Measurements from ENCODE around the gene GALNTL6.
"Not testable (repeated sequence)": the region's sequence is repeated elsewhere in the genome, so short reads cannot be mapped to it uniquely, and the experiment has no call there.

Gene GALNTL6

DNA sequence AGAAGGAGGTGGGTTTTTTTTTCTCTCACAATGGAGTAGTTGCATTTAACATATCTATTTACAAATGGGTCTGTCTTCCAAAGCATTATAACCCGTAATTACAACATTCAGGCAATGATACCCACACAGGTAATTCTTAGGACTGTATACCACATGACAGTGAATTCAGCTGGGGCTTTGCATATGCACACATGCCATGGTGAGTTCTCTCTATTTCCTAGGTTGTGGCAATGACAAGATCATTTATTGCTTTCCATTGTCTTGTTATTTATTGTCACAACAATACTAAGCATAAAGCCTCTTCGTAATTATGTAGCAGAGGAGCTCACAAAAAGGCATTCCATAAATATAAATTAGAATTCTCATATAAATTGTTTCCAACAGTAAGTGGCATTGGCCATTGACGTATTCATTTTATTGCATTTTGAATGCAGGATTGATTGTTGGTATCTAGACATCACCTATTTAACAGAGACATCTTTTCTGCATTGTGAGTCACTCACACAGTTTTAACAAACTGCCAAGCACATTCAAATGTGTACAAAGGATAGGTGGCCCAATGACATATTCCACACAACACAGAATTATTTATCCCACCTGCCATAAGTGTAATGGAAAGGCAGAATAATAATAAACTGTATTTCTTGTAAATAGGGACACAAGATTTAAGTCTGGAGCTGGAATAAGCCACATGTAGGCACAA is 964.7 kb downstream of the GALNTL6 start:
- TF ChIP-seq POLR2A (IDR thresholded peaks at IDR 0.05; ENCODE audit: low read depth, low read length), result no peak
- DNase-seq (ENCODE audit: insufficient read length, low spot score) (no peak), FAIRE-seq (no peak)

- DNase-seq (ENCODE audit: insufficient read length, low spot score), result no peak
- no peak for TF ChIP-seq POLR2A (IDR thresholded peaks at IDR 0.05; ENCODE audit: low read depth, low read length)
- no peak for FAIRE-seq
These were observed 965.4 kb downstream of the GALNTL6 start for GRCh38 chr4:172778583-172778982.

DNA sequence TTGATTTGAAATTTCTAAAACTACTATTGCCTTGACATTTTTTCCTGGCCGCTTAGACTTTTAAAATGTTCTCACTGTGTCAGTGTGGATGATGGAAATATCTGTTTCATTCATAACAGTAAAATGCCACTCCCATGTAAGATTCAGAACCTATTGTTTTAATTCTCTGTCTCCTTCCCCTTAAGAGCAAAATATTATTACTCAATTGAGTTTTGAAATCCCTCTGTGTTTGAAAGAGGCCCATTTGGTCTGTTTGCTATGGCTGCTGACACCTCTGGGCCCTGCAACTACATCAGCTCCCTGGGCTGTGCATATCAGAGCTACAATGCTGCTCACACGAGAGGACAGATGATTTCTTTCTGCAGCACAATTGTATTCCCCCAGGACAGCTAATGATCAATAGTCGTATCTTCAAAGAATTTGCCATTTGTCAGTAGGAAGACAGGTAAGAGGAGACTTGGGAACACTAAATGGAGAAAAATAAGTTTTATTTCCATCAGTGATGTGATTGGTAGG is 967.4 kb downstream of the GALNTL6 start:
- FAIRE-seq (no peak), DNase-seq (ENCODE audit: insufficient read length, low spot score) (no peak)
- no peak for TF ChIP-seq POLR2A (IDR thresholded peaks at IDR 0.05; ENCODE audit: low read depth, low read length)

GRCh38 chr4:172785613-172786012 is 972.4 kb downstream of the GALNTL6 start:
- no peak for DNase-seq (ENCODE audit: insufficient read length, low spot score)
- TF ChIP-seq POLR2A (IDR thresholded peaks at IDR 0.05; ENCODE audit: low read depth, low read length), result no peak
- FAIRE-seq, result no peak

GRCh38 chr4:172786039-172786792 is 973.0 kb downstream of the GALNTL6 start:
- TF ChIP-seq POLR2A (IDR thresholded peaks at IDR 0.05; ENCODE audit: low read depth, low read length), result no peak
- no peak for FAIRE-seq
- DNase-seq (ENCODE audit: insufficient read length, low spot score), result no peak

GRCh38 chr4:172787111-172787510 is 973.9 kb downstream of the GALNTL6 start:
- TF ChIP-seq POLR2A (IDR thresholded peaks at IDR 0.05; ENCODE audit: low read depth, low read length), result no peak
- DNase-seq (ENCODE audit: insufficient read length, low spot score) (no peak), FAIRE-seq (no peak)

GRCh38 chr4:172791841-172792240 is 978.6 kb downstream of the GALNTL6 start:
- TF ChIP-seq POLR2A (IDR thresholded peaks at IDR 0.05; ENCODE audit: low read depth, low read length), result no peak
- FAIRE-seq (no peak), DNase-seq (ENCODE audit: insufficient read length, low spot score) (no peak)

DNA sequence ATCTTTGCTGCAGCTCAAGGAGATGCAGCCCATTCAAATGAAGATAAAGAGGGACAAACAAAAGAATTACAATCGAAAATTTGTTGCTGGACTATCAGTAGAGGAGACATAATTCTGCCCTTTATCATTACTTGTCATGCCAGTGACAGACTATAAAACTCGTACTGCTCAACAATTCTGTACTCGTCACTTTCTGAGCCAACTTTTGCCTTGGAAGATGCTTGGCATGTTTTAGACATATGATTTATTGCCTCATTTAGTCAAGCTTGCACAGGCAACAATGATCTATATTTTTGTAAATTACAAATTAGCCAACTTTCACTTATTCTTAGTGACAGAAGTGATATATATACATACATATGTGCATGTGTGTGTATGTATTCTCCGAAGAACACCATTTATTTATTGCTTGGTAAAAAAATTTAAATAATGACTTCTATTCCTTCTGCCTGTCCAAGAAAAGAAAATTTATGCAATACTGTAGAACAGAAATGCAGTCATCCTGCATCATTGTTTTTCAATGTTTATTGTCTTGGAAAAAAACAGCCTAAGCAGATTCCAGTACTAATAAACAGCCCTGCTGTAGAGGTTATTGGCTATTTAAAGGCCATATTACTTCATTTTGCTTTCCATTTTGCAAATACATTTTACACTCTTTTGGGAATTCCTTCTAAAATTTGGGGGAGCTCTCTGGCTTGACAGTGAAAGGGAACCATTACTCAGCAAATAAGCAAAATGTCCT is 980.5 kb downstream of the GALNTL6 start:
- TF ChIP-seq POLR2A (IDR thresholded peaks at IDR 0.05; ENCODE audit: low read depth, low read length), result no peak
- DNase-seq (ENCODE audit: insufficient read length, low spot score) (no peak), FAIRE-seq (no peak)

DNA sequence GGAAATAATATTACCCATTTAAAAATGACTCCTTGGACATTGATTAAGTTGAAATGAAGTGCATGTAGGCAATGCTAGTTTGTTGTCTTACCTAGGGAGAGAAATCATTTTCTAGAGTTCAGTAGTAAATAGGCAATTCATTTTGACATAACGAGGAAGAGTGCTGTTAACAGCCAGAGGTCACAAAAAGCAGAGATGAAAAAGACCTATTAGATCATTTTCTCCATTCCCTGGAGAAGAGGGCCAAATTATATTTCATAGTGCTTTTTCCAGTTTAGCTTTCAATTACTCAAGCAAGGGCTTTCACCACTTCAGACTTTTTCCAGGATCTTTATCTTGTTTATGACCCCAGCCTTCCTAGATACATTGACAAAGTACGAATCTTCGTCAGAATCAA is 981.1 kb downstream of the GALNTL6 start:
- no peak for FAIRE-seq
- DNase-seq (ENCODE audit: insufficient read length, low spot score), result no peak
- TF ChIP-seq POLR2A (IDR thresholded peaks at IDR 0.05; ENCODE audit: low read depth, low read length), result no peak

GRCh38 chr4:172797281-172797680 is 984.1 kb downstream of the GALNTL6 start:
- FAIRE-seq; DNase-seq (ENCODE audit: insufficient read length, low spot score): not testable (repeated sequence)

GRCh38 chr4:172802032-172802431 is 988.8 kb downstream of the GALNTL6 start:
- DNase-seq (ENCODE audit: insufficient read length, low spot score), result no peak
- FAIRE-seq, result no peak
- TF ChIP-seq POLR2A (IDR thresholded peaks at IDR 0.05; ENCODE audit: low read depth, low read length), result no peak

- TF ChIP-seq POLR2A (IDR thresholded peaks at IDR 0.05; ENCODE audit: low read depth, low read length), result no peak
- FAIRE-seq (no peak), DNase-seq (ENCODE audit: insufficient read length, low spot score) (no peak)
These were observed 993.6 kb downstream of the GALNTL6 start for GRCh38 chr4:172806841-172807240.

DNA sequence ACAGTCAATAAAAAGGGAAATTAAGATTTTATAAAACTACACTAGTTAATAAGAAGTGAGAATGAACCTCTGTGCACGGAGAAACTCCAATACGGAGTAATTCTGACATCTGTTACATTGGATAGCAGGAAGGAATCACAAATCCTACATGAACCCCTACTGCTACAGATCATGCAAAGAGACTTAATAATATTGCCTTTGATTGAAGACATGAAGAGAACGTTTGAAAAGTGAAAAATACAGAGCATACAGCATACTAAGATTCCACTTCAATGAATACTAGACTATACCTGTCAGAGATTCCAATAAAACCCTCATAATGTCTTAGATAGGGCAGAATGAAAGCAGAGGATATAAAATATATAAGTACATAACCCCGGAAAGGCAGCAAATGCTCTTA is 995.0 kb downstream of the GALNTL6 start:
- DNase-seq (ENCODE audit: insufficient read length, low spot score), result no peak
- FAIRE-seq, result no peak
- TF ChIP-seq POLR2A (IDR thresholded peaks at IDR 0.05; ENCODE audit: low read depth, low read length), result no peak

DNA sequence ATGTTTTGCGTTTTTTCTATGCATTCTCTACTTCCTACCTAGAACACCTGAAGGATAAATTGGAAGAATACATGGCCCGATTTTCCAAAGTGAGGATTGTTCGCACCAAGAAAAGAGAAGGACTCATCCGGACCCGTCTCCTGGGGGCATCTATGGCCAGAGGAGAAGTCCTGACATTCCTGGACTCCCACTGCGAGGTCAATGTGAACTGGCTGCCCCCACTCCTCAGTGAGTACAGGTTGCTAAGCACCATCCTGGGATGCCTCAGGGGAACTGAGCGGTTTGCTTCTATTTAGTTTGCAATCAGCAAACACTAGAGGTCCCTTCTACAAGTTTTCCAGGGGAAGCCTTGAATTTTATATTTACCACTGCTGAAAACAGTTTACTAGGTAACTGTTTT is 996.1 kb downstream of the GALNTL6 start:
- FAIRE-seq, result no peak
- DNase-seq (ENCODE audit: insufficient read length, low spot score), result no peak
- no peak for TF ChIP-seq POLR2A (IDR thresholded peaks at IDR 0.05; ENCODE audit: low read depth, low read length)

All from H54 (cell line).